ENCODE results near the gene HOXB3.
"Not testable (repeated sequence)": the region's sequence is repeated elsewhere in the genome, so short reads cannot be mapped to it uniquely, and the experiment has no call there.

HOXB3 gene

DNA sequence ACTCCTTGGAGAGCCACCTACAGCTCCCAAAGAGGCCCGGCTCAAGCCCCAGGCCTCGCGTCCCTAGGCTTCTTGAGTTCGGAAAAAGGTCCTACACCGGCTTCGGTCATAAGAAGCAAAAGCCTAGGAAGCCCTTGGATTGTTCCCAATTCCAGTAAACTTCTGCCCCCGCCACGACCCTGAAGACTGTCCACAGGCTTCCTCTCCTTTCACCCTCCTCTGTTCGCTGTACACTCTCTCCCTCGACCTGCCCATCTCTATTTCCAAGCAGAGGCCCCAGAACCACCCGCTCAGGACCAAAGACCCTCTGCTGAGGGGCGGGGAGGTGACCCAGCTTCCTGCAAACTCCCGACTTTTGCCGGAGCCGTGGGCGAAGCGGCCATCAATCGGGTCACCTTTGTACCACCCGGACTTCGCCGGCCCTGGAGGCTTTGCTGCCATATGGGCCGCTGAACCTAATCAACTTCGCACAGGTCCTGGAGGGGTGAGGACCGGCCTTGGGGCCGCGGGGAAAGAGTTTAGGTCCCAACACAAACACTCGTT is 47.9 kb downstream of the HOXB3 start:
- no peak for DNase-seq

DNA sequence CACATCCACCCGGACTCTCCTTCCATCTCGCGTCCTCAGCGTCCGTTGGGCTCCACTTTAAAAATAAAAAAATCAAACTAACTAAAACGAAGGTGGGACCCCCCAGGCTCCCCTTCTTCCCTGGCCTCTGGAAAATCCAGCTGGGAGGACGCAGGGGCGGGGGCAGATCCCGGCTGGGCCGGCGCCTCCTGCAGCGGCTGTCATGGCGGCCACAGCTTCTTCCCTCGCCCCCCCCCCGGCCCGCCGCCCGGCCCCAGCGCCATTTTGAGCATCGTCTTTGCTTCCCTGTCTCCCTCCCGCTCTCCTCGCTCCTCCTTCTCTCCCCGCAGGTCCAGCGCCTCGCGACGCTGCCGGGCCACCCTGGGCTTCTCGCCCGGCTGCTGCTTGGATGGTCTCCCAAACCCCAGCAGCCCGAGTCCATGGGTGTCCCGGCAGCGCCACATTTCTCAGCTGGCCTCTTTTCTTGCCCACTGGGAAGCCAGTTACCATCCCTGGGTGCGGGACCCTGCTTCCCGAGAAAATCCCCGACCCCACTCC is 48.4 kb downstream of the HOXB3 start:
- DNase-seq, result no peak

DNA sequence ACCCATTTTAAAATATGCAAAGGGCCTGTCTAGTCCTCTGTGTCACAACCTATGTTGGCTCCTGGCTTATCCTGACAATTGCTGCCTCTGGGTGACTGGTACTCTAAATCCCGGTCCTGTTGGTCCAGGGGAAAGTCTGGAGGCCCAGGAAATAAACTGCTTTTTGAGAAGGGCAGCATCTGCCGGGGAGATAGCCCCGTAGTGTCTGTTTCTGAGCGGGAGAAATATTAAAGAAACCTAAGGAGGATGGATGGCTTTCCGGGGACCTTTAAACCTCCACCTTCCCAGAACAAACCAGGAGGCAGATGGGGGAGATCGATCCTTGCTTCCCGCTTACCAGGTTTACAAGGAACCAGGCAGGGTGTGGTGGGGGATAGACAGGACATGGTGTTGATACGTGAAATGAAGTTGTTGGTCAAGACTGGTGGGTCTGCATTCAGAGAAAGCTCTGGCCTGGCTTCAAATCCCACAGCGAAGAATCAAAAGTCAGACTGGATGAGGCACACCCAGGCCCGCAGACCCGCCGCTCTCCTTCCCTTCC is 48.9 kb downstream of the HOXB3 start:
- DNase-seq, result no peak

DNA sequence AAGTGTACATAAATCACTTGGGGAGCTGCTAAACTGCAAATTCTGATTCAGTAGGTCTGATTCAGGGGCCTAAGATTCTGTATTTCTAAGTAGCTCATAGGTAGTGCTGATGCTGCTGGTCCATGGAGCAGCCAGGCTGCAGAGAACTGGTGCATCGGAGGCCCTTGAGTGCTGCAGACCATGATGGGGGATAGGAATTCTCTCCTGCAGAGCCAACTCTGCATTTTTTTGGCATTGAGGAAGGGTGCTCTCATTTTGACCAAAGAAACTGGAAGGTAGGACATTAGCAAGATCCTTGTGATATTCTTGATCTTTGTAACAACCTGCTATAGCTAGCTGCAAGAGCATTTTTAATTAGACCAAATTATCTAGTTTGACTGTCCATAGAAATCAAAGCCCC is 49.8 kb downstream of the HOXB3 start:
- DNase-seq, result no peak

DNA sequence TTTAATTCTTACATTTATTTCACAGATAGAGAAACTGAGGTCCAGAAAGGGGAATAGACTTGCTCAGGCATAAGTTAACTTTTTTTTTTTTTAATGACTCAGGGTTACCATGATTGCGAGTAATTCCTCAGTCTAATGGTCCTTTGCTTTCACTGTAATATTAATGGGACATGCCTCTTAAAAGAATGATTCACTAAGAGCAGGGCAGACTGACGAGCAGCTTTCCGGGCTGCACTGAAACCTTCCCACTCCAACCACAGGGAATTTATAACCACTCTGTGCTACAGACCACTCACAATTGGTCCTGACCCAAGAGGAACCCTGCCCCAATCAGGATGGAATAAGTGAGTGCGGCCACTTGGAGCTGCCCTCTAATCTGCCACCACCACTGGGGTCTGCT is 50.9 kb downstream of the HOXB3 start:
- DNase-seq, result no peak

DNA sequence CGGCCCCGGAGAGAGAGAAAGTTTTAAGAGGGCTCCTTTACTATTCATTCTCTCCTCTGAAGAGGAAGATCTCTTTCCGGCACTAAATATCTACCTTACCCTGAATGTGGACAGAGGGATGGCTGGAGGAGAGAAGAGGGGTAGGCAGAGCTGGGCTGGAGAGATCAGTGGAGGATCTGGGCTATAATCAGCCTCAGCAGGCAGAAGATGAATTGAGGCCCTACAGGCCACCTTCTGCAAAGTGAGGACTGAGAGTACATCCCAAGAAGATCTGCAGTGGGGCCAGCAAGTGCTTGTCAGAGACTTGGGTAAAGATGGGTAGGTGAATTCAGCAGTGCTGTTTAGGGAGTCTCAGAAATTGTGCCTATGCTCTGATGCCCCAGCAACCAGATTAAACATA is 52.7 kb downstream of the HOXB3 start:
- no peak for DNase-seq

DNA sequence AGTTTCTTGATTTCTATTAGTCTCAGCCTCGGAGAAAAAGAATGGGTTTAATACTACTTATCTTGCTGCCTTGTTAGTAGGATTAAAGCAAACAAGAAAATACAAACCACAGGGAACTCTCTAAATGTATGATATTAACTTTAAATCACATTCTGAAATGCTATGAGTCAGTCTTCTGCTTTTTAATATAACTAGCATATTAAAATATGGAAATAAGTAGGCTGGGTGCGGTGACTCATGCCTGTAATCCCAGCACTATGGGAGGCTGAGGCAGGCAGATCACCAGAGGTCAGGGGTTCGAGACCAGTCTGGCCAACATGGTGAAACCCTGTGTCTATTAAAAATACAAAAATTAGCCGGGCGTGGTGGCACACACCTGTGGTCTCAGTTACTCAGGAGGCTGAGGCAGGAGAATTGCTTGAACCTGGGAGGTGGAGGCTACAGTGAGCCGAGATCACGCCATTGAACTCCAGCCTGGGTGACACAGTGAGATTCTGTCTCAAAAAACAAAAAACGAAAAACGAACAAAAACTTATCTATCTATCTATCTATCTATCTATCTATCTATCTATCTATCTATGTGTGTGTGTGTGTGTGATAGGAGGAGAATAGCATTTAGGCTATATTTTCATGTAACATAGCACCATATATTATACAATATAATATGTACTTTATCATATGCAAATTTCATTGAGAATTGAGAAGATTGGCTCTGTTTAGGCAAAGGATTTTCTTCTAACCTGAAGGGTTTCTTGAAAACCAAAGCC is 54.1 kb downstream of the HOXB3 start:
- DNase-seq, result not testable (repeated sequence)

DNA sequence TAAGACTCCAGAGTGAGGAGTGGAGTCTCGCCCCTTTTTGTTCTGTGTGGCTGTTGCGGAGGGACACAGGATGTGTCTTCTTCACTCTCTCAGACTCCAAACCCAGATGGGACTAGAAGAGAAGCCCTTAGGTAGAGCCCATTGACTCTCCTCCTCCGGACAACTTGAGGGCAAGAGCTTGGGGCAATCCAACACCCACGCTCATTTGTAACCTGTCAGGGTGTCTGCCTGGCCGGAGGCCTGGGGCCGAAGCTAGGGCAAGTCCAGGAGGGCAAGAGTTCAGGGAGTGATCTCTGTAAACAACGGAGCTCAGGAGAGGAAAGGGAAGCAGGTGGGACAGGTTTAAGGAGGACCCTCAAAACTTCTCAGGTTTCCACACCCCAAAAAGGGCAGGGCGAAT is 57.8 kb downstream of the HOXB3 start:
- no peak for DNase-seq

DNA sequence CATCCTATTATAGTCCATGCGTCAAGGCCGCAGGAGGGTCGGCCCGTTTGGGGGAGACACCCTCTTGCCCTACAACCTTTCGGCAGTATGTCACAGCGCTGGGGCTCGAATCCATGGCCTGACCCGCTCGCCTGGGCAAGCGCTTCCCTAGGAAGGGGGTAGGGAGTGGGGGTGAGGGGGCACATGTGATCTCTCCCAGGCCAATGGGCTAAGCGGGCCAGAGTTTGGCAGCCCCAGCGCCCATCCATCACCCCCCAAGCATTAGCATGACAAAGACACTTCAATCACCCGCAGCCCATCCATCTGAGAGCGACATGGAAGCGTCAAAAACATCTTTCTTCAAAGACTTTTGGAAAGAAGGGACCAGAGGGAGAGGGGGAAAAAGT is 59.2 kb downstream of the HOXB3 start, which contains the start of gene HOXB1:
TSS of gene HOXB1 (minus strand) at position 125 of the 386 bp plus-strand sequence. CDS start at position 18, 107 bp downstream.
- no peak for DNase-seq

DNA sequence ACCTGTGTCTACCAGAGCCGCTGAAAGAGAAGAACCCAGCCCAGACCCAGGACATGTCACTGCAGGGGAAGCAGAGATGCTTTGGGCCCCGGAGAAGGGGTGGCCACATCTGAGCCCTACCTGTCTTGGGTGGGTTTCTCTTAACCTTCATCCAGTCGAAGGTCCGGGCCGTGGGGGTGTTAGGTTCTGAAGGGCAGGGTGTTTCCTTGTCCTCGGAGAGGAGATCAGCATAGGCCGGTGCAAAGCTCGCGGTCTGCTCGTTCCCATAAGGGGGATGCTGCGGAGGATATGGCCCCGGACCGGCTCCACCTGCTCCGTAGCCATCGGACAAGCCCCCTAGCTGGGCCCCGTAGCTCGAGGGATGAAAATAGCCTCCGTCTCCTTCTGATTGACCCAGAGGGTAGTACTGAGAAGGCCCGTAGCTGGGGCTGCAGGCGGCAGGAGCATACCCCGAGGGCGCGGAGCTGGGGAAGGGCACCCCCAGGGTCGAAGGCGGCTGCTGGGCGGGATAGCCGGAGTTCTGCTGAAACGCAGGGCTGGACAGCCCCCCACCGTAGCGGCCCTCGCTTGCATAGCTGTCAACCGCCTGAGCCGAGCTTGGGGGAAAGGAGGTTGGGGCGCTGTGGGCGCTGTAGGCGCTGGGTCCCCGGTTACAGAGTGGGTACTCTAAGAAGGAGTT is 59.7 kb downstream of the HOXB3 start:
- no peak for DNase-seq

DNA sequence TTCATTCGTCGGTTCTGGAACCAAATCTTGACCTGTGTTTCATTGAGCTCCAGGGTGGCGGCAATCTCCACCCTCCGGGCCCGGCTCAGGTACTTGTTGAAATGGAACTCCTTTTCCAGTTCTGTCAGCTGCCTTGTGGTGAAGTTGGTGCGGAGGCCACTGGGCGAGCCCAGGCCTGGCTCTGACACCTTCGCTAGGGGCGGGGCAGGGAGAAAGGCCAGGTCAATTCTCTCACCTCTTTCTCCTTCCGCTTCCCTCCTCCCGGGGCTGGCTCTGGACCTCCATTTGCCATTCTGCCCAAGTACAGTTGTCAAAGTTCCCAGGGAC is 60.4 kb downstream of the HOXB3 start:
- DNase-seq, result no peak

DNA sequence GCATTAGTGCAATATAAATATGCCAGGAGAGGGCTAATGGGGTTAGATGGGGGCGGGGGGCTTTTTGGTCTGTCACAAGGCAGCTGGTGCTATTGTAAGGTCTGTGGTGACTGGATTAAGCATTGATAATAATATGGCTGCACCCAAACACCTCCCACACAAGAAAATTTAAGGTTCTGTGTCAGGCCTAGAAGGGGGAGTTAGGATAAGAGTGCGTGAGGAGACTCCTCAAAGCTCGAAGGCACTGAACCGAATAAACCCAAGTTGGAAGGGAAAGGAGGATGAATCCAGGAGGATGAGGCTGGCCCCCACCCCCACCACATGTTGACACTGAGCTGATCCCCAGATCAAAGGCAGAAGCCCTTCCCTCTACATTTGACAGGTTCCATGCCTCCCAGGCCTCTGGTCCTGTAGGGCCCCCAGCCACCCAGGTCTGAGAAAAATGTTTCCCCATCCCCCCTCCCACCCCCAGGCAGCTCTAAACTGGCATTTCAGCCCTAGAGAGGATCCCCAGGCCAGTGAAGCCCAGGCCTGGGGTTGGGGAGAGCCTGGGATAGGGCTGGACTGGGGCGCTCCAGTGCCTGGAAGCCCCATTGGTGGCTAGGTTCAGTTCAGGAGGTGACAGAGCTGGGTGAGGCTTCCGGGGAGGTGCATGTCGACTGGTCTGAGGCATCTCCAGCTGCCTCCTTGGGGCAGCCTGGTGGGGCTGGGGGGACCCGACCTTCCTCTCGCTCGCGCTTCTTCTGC is 60.9 kb downstream of the HOXB3 start:
- DNase-seq, result no peak

DNA sequence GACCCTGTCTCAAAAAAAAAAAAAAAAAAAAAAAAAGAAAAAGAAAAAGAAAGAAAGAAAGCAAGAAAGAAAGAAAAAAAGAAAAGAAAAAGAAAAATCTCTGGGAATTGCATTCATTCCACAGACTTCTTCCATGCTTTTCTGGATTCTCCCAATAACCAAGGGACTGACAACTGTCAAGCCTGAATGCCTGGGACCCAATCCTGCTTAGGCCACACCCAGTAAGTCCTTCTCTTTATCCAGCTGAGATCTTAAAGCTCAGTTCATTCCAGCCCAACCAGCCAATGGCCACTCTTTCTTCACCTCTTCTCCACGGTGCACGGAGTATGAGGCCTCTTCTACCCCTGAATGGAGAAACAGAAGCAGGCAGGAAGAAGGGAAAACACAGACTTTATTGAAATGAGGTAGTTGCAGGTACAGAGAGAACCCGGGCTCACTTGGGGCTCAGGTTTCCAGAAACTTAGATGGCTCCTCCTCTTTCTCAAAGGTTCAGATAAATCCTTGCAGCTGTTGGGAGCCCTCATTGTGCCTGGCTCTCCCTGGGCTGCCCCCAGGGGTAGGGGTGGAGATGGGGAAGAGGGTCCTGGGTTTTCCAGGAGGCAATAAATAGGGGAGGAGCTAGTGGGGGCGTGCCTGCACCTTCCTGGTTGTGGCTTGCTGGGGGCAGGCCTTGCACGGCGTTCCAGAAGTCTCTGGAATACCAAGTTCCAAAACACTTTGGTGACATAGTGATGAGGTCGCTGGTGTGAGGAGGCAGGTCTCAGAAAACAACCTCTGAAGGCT is 61.7 kb downstream of the HOXB3 start:
- DNase-seq, result no peak

DNA sequence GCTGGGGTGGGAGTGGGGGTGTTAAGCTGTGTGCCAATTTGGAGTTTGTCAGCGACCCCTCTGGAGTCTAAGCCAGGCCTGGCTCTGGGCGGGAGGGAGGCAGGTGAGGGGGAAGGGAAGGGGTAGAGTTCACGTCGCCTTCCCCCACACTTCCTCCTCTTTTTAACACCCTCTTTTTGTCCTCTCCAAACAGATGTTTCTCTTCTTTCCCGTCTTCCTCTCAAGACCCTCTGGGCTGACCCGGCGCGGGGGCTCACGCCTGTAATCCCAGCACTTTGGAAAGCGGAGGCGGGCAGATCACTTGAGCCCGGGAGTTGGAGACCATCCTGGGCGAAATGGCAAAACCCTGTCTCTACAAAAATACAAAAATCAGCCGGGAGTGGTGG is 62.5 kb downstream of the HOXB3 start:
- no peak for DNase-seq

DNA sequence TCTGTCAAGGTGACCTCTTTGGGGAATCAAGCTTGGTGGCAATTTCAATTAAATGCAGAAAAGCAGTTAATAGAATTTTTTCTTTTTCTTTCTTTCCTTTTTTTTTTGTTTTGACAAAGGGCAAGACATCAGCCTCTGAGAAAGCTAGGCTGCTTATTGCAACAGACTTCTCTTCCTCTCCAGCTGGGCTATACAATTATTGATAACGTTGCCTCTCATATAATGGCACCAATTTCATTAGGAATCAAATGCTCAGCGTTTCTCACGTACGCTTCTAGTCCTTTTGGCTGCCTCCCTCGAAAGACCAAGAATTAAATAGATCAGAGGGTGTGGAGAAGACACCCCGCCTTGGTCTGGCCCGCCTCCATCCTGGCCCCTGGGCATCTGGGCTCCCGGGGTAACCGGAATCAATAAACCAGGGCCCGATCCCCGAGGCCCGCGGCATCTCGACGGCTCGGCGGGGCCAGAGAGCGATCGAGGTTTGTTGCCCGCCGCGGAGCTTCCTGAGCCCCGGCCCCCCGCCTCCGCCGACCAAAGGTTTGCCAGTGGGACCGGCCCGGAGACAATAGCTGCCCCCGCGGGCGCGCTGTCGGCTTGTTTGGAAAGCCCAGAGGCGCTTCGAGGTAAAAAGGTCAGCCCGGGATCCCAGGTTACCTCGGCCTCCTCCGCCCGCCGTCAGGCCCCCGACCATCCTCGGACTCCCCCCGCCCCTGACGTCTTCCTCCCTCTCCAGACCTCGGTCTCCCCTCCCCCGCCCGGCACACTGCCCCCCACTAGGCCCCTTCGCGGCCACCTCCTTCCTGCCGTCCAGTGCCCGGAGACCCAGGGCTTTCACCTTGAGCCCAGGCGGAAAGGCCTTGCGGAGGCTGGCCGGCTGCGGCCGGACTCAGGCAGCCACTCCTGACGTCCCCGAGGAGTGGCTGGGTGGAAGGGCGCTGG is 63.2 kb downstream of the HOXB3 start:
- DNase-seq, result no peak

DNA sequence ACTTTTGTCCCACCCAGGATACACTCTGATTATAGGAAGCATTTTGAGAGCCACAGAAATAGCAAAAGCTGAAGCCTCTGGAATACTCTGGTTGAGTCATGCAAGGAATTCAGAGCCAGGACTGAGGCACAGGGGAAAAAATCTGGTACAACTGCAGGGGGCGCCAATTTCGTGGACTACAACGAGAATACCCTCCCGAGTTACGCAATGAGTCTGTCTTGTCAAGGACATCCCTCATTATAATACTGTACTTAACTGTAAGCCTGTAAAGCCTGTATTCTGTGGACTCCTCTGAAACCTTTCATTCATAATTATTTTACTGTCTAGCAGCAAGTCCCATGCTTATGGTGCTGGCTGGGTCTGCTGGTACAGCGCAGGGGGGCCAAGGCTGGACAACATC is 67.0 kb downstream of the HOXB3 start:
- no peak for DNase-seq

DNA sequence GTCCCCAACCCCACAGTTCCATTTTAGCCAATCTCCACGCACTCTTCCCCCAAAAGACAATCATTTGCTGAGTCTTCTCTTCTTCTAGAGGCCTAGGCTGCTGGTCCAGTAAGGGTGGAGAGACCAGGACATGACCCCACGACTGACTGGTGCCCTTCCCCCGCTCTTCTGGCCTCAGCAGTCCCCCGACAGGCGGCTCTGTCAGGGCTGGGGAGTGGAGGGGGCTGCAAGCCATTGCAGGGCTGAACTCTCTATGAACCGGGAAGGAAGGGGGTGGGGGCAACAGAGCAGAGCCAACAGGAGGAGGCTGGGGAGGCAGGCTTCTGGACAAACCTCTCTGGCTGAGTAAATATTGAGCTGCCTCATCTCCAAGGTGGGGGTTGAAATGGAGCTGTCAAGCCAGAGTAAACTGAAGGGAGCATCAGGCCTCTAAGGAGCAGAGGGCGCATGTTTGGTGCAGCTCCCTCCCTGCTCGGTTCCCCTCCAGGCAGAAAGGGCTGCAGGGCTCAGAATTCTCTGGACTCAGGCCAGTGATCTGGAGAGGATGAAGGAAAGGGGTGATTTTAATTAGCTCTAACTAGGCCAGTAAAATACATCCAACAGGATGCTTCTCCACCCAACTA is 67.9 kb downstream of the HOXB3 start:
- DNase-seq, result peak; percentile 93

DNA sequence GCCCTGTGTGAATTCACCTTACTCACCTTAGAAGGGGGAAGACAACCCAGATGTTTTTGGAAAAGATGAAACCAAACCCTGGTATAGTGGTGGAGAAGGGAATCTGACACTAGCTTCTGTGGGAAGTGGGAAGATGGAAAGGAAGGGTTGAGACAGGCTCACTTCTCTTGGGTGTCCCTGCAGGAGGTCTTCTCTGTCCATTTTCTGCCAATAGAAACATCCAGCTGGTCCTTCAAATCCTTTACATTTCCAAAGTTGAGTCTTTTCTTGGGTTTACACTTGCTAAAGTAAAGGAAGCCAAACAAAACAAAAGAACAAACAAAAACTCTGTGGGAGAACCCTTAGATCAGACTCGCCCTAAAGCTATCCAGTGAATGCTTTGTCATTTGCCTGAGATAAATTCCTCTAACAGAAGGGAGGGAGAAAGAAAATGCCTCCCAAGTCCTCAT is 69.4 kb downstream of the HOXB3 start:
- DNase-seq, result no peak

DNA sequence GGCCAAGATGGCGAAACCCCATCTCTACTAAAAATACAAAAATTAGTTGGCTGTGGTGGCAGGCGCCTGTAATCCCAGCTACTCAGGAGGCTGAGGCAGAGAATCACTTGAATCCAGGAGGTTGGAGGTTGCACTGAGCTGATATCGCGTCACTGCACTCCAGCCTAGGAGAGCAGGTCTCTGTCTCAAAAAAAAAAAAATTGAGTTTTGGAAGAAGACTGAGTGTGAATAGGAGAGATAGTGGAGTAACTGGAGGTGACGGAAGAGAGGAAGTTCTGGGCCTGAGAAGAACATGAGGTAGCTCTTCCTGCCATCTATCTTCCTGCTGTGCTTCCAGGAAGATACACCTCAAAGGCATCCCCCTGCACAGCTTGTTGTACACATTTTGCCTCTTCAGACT is 70.6 kb downstream of the HOXB3 start:
- no peak for DNase-seq

DNA sequence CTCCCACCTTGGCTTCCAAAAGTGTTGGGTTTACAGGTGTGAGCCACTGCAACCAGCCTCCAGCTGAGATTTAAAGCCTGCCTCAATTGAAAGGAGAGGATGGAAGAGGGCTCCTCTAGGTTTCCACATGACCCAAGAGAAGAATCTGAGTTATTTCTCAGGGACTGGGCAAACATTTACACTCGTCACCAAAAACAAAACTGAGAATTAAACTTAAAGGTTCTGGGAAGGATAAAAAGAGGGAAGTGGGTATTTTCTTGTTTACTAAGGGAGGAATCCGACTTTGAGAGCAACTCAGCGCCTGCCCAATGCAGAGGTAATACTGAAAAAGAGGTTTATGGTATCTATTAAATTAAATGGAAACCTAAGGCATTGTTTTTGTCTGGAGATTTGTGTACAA is 72.6 kb downstream of the HOXB3 start:
- DNase-seq, result no peak
